ENCODE data around the gene UBQLN1. TPM values are rescaled to one million over a fixed set of nuclear protein-coding genes. Genes with fewer than 3 reads are reported as not detected.

The UBQLN1 gene
- total and polyA plus RNA-seq, 9 of the 15 experiments (the other 6 are each of a cell fraction or from before 2014, with no cell fraction given): 7.5 to 120 (median 52.8) TPM

DNA sequence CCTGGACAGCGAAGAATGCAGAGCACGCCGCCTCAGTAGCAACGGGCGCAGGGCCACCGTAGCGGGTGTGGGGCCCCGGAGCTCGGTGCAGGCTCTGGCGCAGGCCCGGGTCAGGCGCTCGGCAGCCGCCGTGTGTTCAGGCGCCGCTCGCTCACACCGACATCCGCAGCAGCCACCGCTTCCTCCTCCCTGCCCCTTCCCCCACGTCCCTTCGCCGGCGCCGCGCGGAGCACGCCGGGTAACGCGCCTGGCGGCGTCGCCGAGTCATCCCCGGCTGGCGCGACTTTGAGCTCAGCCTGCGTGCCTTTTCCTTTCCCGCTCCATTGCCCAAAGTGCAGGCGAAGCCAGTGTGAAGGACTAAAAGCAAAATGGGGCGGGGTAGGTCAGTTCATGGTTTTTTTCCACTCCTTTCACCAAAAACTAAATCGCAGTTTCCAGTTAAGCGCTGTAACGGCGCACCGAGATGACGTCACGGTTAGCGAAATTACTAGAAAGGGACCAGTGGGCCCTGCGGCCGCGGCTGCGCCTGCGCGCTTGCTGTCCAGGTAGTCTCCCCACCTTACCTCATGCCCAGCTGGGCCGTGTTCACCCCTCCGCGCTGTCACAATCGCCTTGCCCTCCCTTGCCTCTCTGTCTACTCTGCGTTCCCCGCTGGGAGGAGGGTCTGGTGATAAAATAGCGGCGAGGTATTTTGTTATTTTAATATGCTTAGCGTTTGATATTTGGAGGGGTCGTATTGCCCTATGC lies at the start of gene UBQLN1 (continued):
- TF ChIP-seq HNRNPL (IDR thresholded peaks at IDR 0.05; ENCODE audit: low read depth, low read length) (0 out of 2 replicates have a peak, but pooled peaks have one; percentile 30), LARP7 (IDR thresholded peaks at IDR 0.05) (no peak; the same call in 1 of the 2 replicates), SMARCE1 (IDR thresholded peaks at IDR 0.05) (no peak), SPI1 (IDR thresholded peaks at IDR 0.05; ENCODE audit: borderline replicate concordance, low read depth, low read length) (no peak), FOXP4 (CRISPR knock-in tag; IDR thresholded peaks at IDR 0.05; ENCODE audit: borderline replicate concordance) (no peak), MIER1 (IDR thresholded peaks at IDR 0.05; ENCODE audit: low read depth) (no peak), KDM5B (IDR thresholded peaks at IDR 0.05; ENCODE audit: insufficient replicate concordance, low read depth, low read length) (peak; percentile 57), DLX4 (CRISPR knock-in tag; IDR thresholded peaks at IDR 0.05) (no peak), SNRNP70 (optimal IDR thresholded peaks at IDR 0.05; ENCODE audit: low read depth, low read length) (no peak), PTTG1 (tag; IDR thresholded peaks at IDR 0.05; ENCODE audit: low read depth) (no peak), MXI1 (IDR thresholded peaks at IDR 0.05; ENCODE audit: low read depth, low read length) (no peak), CEBPG (CRISPR knock-in tag; IDR thresholded peaks at IDR 0.05) (no peak), CEBPG (tag; conservative IDR thresholded peaks at IDR 0.05 in 1 of 2, IDR thresholded peaks at IDR 0.05 in 1 of 2) (no peak), ZC3H4 (CRISPR knock-in tag; IDR thresholded peaks at IDR 0.05; ENCODE audit: borderline replicate concordance) (no peak), RBM22 (IDR thresholded peaks at IDR 0.05; ENCODE audit: low read depth, low read length, poor library complexity, severe bottlenecking) (no peak)
- TF ChIP-seq, protein P1, sequence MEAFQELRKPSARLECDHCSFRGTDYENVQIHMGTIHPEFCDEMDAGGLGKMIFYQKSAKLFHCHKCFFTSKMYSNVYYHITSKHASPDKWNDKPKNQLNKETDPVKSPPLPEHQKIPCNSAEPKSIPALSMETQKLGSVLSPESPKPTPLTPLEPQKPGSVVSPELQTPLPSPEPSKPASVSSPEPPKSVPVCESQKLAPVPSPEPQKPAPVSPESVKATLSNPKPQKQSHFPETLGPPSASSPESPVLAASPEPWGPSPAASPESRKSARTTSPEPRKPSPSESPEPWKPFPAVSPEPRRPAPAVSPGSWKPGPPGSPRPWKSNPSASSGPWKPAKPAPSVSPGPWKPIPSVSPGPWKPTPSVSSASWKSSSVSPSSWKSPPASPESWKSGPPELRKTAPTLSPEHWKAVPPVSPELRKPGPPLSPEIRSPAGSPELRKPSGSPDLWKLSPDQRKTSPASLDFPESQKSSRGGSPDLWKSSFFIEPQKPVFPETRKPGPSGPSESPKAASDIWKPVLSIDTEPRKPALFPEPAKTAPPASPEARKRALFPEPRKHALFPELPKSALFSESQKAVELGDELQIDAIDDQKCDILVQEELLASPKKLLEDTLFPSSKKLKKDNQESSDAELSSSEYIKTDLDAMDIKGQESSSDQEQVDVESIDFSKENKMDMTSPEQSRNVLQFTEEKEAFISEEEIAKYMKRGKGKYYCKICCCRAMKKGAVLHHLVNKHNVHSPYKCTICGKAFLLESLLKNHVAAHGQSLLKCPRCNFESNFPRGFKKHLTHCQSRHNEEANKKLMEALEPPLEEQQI (IDR thresholded peaks at IDR 0.05): 0 out of 2 replicates have a peak, but pooled peaks have one; percentile 69
- TF ChIP-seq, protein P2, sequence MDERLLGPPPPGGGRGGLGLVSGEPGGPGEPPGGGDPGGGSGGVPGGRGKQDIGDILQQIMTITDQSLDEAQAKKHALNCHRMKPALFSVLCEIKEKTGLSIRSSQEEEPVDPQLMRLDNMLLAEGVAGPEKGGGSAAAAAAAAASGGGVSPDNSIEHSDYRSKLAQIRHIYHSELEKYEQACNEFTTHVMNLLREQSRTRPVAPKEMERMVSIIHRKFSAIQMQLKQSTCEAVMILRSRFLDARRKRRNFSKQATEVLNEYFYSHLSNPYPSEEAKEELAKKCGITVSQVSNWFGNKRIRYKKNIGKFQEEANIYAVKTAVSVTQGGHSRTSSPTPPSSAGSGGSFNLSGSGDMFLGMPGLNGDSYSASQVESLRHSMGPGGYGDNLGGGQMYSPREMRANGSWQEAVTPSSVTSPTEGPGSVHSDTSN (CRISPR knock-in tag; IDR thresholded peaks at IDR 0.05; ENCODE audit: low read depth): no peak
- TF ChIP-seq, protein P2 (tag; conservative IDR thresholded peaks at IDR 0.05; ENCODE audit: low read depth): no peak

All from K562 (cell line).